ENCODE results near the gene ACP2. TPM values are rescaled to one million over a fixed set of nuclear protein-coding genes. Genes with fewer than 3 reads are reported as not detected.
A peak's percentile ranks its signal among the peaks of the same experiment; 100 is the strongest.

The ACP2 gene
- total RNA-seq, 2 donors from 2014 or later: 45.2 to 59.4 TPM

- no peaks in the 10 kb centered on the region for H3K27me3 ChIP-seq
- no peak overlapping the region for H3K4me3 ChIP-seq
- H3K4me1 ChIP-seq: peaks cover 0 to 49% of the 10 kb centered on the region in 2 donors
- no peaks in the 10 kb centered on the region for H3K9me3 ChIP-seq
- no peak for DNase-seq (ENCODE audit: low spot score)
- peak overlapping the region; percentile 25 to 86 for H3K27ac ChIP-seq
- TF ChIP-seq, protein P1, sequence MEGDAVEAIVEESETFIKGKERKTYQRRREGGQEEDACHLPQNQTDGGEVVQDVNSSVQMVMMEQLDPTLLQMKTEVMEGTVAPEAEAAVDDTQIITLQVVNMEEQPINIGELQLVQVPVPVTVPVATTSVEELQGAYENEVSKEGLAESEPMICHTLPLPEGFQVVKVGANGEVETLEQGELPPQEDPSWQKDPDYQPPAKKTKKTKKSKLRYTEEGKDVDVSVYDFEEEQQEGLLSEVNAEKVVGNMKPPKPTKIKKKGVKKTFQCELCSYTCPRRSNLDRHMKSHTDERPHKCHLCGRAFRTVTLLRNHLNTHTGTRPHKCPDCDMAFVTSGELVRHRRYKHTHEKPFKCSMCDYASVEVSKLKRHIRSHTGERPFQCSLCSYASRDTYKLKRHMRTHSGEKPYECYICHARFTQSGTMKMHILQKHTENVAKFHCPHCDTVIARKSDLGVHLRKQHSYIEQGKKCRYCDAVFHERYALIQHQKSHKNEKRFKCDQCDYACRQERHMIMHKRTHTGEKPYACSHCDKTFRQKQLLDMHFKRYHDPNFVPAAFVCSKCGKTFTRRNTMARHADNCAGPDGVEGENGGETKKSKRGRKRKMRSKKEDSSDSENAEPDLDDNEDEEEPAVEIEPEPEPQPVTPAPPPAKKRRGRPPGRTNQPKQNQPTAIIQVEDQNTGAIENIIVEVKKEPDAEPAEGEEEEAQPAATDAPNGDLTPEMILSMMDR (IDR thresholded peaks at IDR 0.05): peak; percentile 32 to 77
- H3K36me3 ChIP-seq: no peaks in the 10 kb centered on the region
These were observed 10.8 kb upstream of the ACP2 start for GRCh38 chr11:47259232-47259977.

DNA sequence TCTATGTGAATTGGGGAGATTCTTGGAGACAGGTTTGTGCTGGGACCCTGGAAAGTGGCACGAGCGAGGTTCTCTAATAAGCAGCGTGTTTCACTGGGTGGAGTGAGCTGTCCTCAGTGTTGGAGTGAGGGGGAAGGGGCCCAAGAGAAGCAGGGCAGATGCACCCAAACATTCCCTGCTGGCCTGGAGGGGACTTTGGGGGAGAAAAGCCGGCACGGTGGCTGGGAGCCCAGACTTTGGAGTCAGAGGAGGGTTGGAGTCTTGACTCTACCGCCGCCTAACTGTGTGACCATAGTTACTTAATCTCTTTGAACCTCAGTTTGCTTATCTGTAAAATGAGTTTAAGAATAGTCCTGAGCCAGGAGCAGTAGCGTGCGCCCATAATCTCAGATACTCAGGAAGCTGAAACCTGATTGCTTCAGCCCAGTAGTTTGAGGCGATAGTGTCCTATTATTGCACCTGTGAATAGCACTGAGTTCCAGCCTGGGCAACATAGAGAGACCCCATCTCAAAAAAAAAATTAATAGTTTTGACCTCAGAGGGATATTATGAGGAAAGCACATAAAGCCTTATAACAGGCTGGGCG, 9.8 kb upstream of the ACP2 start:
- peak overlapping the region; percentile 83 to 86 for H3K27ac ChIP-seq
- H3K4me1 ChIP-seq: peaks cover 0 to 59% of the 10 kb centered on the region in 2 donors
- peak overlapping the region; percentile 25 to 47 for H3K4me3 ChIP-seq
- H3K36me3 ChIP-seq: no peaks in the 10 kb centered on the region
- H3K27me3 ChIP-seq: no peaks in the 10 kb centered on the region
- H3K9me3 ChIP-seq: no peaks in the 10 kb centered on the region
- DNase-seq (ENCODE audit: low spot score): no peak
- TF ChIP-seq, protein P1 (IDR thresholded peaks at IDR 0.05): no peak

DNA sequence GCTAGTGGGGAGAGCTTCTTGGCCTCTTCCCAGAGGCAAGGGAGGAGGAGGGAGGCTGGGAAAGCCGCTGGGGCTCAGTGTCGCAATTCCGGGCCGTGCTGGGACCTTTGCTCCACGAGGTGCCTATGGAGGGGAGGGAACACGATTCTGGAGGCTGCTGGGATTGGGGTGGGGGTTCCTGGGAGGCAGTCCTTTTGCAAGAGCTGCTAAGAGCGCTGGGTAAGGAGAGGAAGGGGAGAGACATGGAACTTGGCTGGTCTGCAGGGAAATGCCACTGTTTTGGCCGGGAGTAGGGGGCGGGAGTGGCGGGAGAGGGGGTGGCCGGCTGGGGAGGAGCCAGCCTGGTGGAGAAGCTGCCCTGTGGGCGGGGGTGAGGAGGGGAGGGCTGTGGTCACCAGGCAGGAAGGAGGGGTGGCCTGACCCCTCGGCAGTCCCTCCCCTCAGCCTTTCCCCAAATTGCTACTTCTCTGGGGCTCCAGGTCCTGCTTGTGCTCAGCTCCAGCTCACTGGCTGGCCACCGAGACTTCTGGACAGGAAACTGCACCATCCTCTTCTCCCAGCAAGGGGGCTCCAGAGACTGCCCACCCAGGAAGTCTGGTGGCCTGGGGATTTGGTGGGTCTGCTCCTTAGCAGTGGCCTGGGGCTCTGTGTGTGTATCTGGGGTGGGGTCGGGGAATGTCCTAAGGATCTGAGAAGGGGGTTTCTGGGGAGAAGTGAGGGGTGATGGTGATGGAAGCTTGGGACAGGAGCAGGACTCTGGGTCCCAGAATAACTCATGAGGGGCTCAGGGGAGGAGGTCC, 9.1 kb upstream of the ACP2 start, which contains the start of gene NR1H3:
NR1H3 (plus strand) TSS at position 480 of the 800 bp plus-strand sequence. CDS start 1,221 bp downstream, outside the sequence.
- peaks cover 0 to 60% of the 10 kb centered on the region in 2 donors for H3K4me1 ChIP-seq
- H3K9me3 ChIP-seq: no peaks in the 10 kb centered on the region
- H3K36me3 ChIP-seq: no peaks in the 10 kb centered on the region
- peak within 1 kb of the TSS; percentile 83 to 86 for H3K27ac ChIP-seq
- peak; percentile 84 for DNase-seq (ENCODE audit: low spot score)
- TF ChIP-seq, protein P1 (IDR thresholded peaks at IDR 0.05): peak; percentile 59 to 81
- H3K4me3 ChIP-seq: peak within 1 kb of the TSS; percentile 25 to 47
- H3K27me3 ChIP-seq: no peaks in the 10 kb centered on the region

DNA sequence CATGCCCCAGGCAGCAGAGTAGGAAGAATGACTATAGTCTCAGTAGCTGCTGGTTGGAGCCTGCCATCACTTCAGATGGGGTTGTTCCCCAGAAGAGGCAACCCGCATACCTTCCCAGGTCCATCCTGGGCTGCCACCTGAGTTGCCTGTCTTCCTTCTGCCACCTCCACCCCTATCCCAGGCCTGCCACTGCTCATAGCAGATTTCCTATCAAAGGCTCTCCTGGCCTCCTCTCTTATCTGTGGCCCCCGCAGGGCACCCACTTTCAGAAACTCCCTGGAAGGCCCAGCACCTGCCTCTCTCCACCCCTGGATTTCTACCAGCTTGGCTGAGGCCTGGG, 8.5 kb upstream of the ACP2 start:
- no peak for DNase-seq (ENCODE audit: low spot score)
- Histone ChIP-seq H3K36me3 (no peaks in the 10 kb centered on the region), H3K27me3 (no peaks in the 10 kb centered on the region), H3K27ac (peak overlapping the region; percentile 83 to 86), H3K4me3 (peak overlapping the region in 1 of 2 donors; percentile 47), H3K4me1 (peaks cover 0 to 60% of the 10 kb centered on the region in 2 donors), H3K9me3 (no peaks in the 10 kb centered on the region)
- TF ChIP-seq, protein P1 (IDR thresholded peaks at IDR 0.05): no peak

DNA sequence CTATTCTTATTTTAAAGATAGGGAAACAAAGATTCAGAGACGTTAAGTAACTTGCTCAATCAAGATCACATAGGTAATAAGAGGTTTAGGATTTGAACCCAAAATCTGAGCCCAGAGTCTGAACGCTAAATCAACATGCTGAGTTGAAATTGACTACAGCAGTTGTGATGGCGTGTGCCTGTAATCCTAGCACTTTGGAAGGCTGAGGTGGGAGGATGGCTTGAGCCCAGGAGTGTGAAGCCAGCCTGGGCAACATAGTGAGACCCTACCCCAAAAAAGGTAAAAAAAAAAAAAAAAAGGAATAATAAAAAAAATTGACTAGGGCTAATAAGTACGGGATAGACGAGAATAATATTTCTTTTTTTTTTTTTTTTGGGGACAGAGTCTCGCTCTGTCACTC, 7.8 kb upstream of the ACP2 start:
- Histone ChIP-seq H3K27ac (no peak overlapping the region), H3K4me3 (no peak overlapping the region), H3K36me3 (no peaks in the 10 kb centered on the region), H3K27me3 (no peaks in the 10 kb centered on the region), H3K9me3 (no peaks in the 10 kb centered on the region), H3K4me1 (peaks cover 0 to 60% of the 10 kb centered on the region in 2 donors)
- TF ChIP-seq, protein P1 (IDR thresholded peaks at IDR 0.05): no peak
- no peak for DNase-seq (ENCODE audit: low spot score)

Data from right atrium auricular region (tissue), 2 donors.